Esophagus muscularis mucosa (tissue), 4 donors: ENCODE results near the gene CHCHD5. TPM values are rescaled to one million over a fixed set of nuclear protein-coding genes. Genes with fewer than 3 reads are reported as not detected.

Experiments used
- DNase-seq: peaks from one replicate; pipeline ENCODE4 v3.0.0-alpha.2; 2017; ENCODE audit errors: extremely low spot score
- H3K27ac ChIP-seq, 4 donors: fragments of 200-600 bp; sonication (generic); replicated peaks in 1 of 4; 1 replicate in 3 of 4; 2 replicates in 1 of 4; pipeline ENCODE4 v1.5.1; 2016 to 2019; ENCODE audit warnings: mild to moderate bottlenecking in 1 of 4
- H3K27me3 ChIP-seq, 4 donors: fragments of 200-600 bp; sonication (generic); one replicate each; pipeline versions ENCODE4 v1.5.1 to v1.6.0; 2016 to 2019
- H3K36me3 ChIP-seq, 4 donors: fragments of 200-600 bp; sonication (generic); one replicate each; pipeline ENCODE4 v1.5.1; 2016 to 2019
- H3K4me1 ChIP-seq, 4 donors: fragments of 200-600 bp; sonication (generic); one replicate each; pipeline ENCODE4 v1.5.1; 2016 to 2019
- H3K4me3 ChIP-seq, 4 donors: fragments of 200-600 bp; sonication (generic); 1 replicate in 2 of 4; 2 replicates in 2 of 4; pipeline ENCODE4 v1.5.1; 2016 to 2019; ENCODE audit warnings: mild to moderate bottlenecking in 4 of 4, moderate library complexity in 1 of 4
- H3K9me3 ChIP-seq, 4 donors: fragments of 200-600 bp; sonication (generic); 1 replicate in 3 of 4; 2 replicates in 1 of 4; pipeline ENCODE4 v1.5.1; 2016 to 2019
- CTCF ChIP-seq, 3 experiments: fragments of 200-600 bp in 2 of 3; fragments of 450-650 bp in 1 of 3; sonication (generic) in 2 of 3; IDR thresholded peaks; one replicate each; pipeline ENCODE4 v1.5.1; 2017 to 2019; ENCODE audit warnings: antibody characterized with exemption in 3 of 3, mild to moderate bottlenecking in 2 of 3, moderate library complexity in 1 of 3
- EP300 ChIP-seq: sonication (generic); formaldehyde crosslinking; IDR thresholded peaks from one replicate; pipeline ENCODE4 v1.6.1; 2017; ENCODE audit warnings: antibody characterized with exemption
- POLR2A ChIP-seq: fragments of 450-650 bp; IDR thresholded peaks from one replicate; pipeline ENCODE4 v1.6.1; 2017; ENCODE audit warnings: antibody characterized with exemption, moderate library complexity, mild to moderate bottlenecking, low read depth
- POLR2AphosphoS5 ChIP-seq, 2 donors: sonication (generic); formaldehyde crosslinking; IDR thresholded peaks; one replicate each; pipeline ENCODE4 v1.6.1; 2017; ENCODE audit warnings: antibody characterized with exemption in 2 of 2
- WGBS: methylation state at CpG from one replicate; pipeline ENCODE4 v1.1.5; 2018; 5-methylcytosine and 5-hydroxymethylcytosine counted together
- intact Hi-C: fragments of 100-400 bp; cut with DNase I; formaldehyde crosslinking; loops from one replicate; pipeline ENCODE4 v1.15.1; 2023
- total RNA-seq, 4 donors: library from RNA; depleted of rRNA; stranded (reverse); fragments of >200 nt; gene quantifications; one replicate each; pipeline versions ENCODE4 v1.1.0 to v1.2.1, GENCODE V29; 2016

CHCHD5 gene
- total RNA-seq, 4 donors from 2014 or later: 12.0 to 21.9 (median 16.1) TPM

GRCh38 chr2:112618383-112618782 is 34.0 kb downstream of the CHCHD5 start:
- intact Hi-C loops: no loop called here
- TF ChIP-seq EP300 (no peak), POLR2AphosphoS5 (IDR thresholded peaks at IDR 0.05) (no peak), CTCF (IDR thresholded peaks at IDR 0.05) (no peak), POLR2A (no peak)
- no peak overlapping the region for H3K27ac ChIP-seq
- 81% methylated on average over 6 of the region's 6 CpGs for WGBS
- no peaks in the 10 kb centered on the region for H3K36me3 ChIP-seq
- H3K9me3 ChIP-seq: no peaks in the 10 kb centered on the region
- no peak overlapping the region for H3K4me3 ChIP-seq
- peaks cover 0 to 5% (median 0%) of the 10 kb centered on the region in 4 donors for H3K4me1 ChIP-seq
- H3K27me3 ChIP-seq: no peaks in the 10 kb centered on the region
- DNase-seq: no peak

GRCh38 chr2:112621790-112622527 is 37.5 kb downstream of the CHCHD5 start:
- TF ChIP-seq CTCF (IDR thresholded peaks at IDR 0.05) (no peak), POLR2AphosphoS5 (IDR thresholded peaks at IDR 0.05) (no peak), EP300 (no peak), POLR2A (no peak)
- intact Hi-C loops: no loop called here
- DNase-seq: no peak
- no peaks in the 10 kb centered on the region for H3K27me3 ChIP-seq
- no peaks in the 10 kb centered on the region for H3K9me3 ChIP-seq
- H3K27ac ChIP-seq: no peak overlapping the region
- no peak overlapping the region for H3K4me3 ChIP-seq
- H3K36me3 ChIP-seq: no peaks in the 10 kb centered on the region
- 85% methylated on average over 22 of the region's 22 CpGs for WGBS
- peaks cover 8 to 18% (median 13%) of the 10 kb centered on the region in 4 donors for H3K4me1 ChIP-seq

GRCh38 chr2:112622528-112622849 is 38.1 kb downstream of the CHCHD5 start:
- 39% methylated on average over 3 of the region's 3 CpGs for WGBS
- Histone ChIP-seq H3K4me1 (peaks cover 11 to 19% (median 17%) of the 10 kb centered on the region in 4 donors), H3K27me3 (no peaks in the 10 kb centered on the region), H3K27ac (no peak overlapping the region), H3K4me3 (no peak overlapping the region), H3K9me3 (no peaks in the 10 kb centered on the region), H3K36me3 (no peaks in the 10 kb centered on the region)
- intact Hi-C loops: no loop called here
- DNase-seq: no peak
- TF ChIP-seq POLR2AphosphoS5 (IDR thresholded peaks at IDR 0.05) (peak in 1 of 2 donors; percentile 26), CTCF (IDR thresholded peaks at IDR 0.05) (no peak), EP300 (no peak), POLR2A (no peak)

- H3K4me1 ChIP-seq: peaks cover 11 to 25% (median 20%) of the 10 kb centered on the region in 4 donors
- no peaks in the 10 kb centered on the region for H3K36me3 ChIP-seq
- intact Hi-C loops: no loop called here
- no peak for DNase-seq
- no peaks in the 10 kb centered on the region for H3K27me3 ChIP-seq
- H3K4me3 ChIP-seq: no peak overlapping the region
- TF ChIP-seq POLR2AphosphoS5 (IDR thresholded peaks at IDR 0.05) (peak in 1 of 2 donors; percentile 22), CTCF (IDR thresholded peaks at IDR 0.05) (no peak), POLR2A (no peak), EP300 (no peak)
- no peaks in the 10 kb centered on the region for H3K9me3 ChIP-seq
- H3K27ac ChIP-seq: no peak overlapping the region
- WGBS: 93% methylated on average over 8 of the region's 11 CpGs
These were observed 39.7 kb downstream of the CHCHD5 start for GRCh38 chr2:112623913-112624777.
